NT2/D1 (cell line): ENCODE results near the gene ZNF597.

Source experiments
- SUZ12 ChIP-seq: IDR thresholded peaks from 2 replicates; pipeline ENCODE4 v1.6.1; 2011; ENCODE audit not compliant: insufficient read length, insufficient read depth; ENCODE audit errors: extremely low read depth
- ZNF274 ChIP-seq: IDR thresholded peaks from 2 replicates; pipeline ENCODE4 v1.6.1; 2011; ENCODE audit warnings: mild to moderate bottlenecking, low read depth, low read length

DNA sequence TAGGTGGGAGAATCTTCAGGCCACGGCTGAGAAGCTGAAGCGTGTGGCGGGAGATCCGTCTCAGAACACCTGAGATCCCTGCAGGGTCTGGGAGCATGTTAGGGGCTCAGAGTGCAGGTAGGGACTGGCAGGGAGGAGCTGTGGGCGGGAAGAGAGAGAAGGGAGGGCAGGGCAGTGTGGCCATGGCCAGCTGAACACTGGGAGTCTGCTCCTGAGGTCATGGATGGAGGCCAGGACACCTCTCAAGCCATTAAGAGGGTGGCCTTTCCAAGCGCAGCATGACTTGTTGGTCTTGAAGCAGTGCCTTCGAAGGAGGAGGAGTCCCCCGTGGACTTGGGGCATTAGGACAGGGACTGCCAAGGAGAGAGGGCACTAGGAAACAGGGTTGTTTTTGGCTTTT is 23.9 kb upstream of the ZNF597 start:
- no peak for TF ChIP-seq SUZ12
- TF ChIP-seq ZNF274 = no peak
